Ramos (cell line): ENCODE measurements around the gene PHF21B.
"Not testable (repeated sequence)": the region's sequence is repeated elsewhere in the genome, so short reads cannot be mapped to it uniquely, and the experiment has no call there.

Experiments used
- in situ Hi-C: fragments of 300-500 bp; cut with MboI; formaldehyde crosslinking; loops from one replicate; pipeline ENCODE4 v1.14.3; 2022; ENCODE audit warnings: low sequenced_read_pairs; ENCODE audit not compliant: unreplicated experiment

The PHF21B gene

GRCh38 chr22:45009606-45010531 lies at the start of gene PHF21B:
PHF21B (minus strand) TSS chr22:45010005; CDS start chr22:45009549, 456 bp downstream.
- in situ Hi-C loops: no loop called here

- in situ Hi-C loops: no loop called here
These were observed 49.5 kb upstream of the PHF21B start for GRCh38 chr22:45059296-45059695.

GRCh38 chr22:45058622-45058912 lies 48.8 kb upstream of the PHF21B start:
- in situ Hi-C loops: no loop called here

GRCh38 chr22:45055936-45056335 lies 46.1 kb upstream of the PHF21B start:
- in situ Hi-C loops: no loop called here

GRCh38 chr22:45053571-45053970 lies 43.8 kb upstream of the PHF21B start:
- in situ Hi-C loops: no loop called here

GRCh38 chr22:45053094-45053493 lies 43.3 kb upstream of the PHF21B start:
- in situ Hi-C loops: no loop called here

DNA sequence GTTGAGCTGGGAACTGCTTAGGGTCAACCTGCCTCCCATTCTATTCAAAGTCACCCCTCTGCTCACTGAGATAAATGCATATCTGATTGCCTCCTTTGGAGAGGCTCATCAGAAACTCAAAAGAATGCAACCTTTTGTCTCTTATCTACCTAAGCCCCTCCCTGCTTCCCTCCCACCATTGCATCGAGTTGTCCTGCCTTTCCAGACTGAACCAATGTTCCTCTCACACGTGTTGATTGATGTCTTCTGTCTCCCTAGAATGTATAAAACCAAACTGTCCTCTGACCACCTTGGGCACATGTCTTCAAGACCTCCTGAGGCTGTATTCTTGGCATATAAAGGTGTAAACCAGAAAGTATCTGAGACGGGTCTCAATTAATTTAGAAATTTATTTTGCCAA lies 42.9 kb upstream of the PHF21B start:
- in situ Hi-C loops: not testable (repeated sequence)

GRCh38 chr22:45051946-45052345 lies 42.1 kb upstream of the PHF21B start:
- in situ Hi-C loops: no loop called here

GRCh38 chr22:45051419-45051818 lies 41.6 kb upstream of the PHF21B start:
- in situ Hi-C loops: no loop called here

- in situ Hi-C loops: no loop called here
These were observed 37.5 kb upstream of the PHF21B start for GRCh38 chr22:45047260-45047659.

GRCh38 chr22:45045208-45045607 lies 35.4 kb upstream of the PHF21B start:
- in situ Hi-C loops: no loop called here

DNA sequence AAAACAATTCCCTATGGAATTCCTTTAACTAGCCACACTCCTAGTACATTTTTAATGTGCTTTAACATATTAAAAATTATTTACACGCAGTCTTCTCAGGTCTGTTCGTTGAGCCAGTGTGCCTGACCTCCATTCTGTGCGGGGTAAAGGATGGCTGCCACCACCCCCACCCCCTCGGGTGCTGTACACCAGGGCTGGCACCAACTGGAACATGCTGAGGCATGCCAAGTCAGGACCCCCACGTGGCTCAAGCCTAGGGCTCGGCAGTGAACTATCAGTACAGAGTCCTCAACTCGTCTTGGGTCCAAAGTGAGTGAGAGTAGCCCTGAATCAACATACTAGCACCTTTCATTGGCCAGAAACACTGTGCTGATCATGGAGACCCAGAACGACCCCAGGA lies 32.5 kb upstream of the PHF21B start:
- in situ Hi-C loops: no loop called here

GRCh38 chr22:45039133-45039532 lies 29.3 kb upstream of the PHF21B start:
- in situ Hi-C loops: no loop called here

- in situ Hi-C loops: no loop called here
These were observed 26.3 kb upstream of the PHF21B start for GRCh38 chr22:45036154-45036553.

GRCh38 chr22:45034821-45035220 lies 25.0 kb upstream of the PHF21B start:
- in situ Hi-C loops: no loop called here

- in situ Hi-C loops: no loop called here
These were observed 24.4 kb upstream of the PHF21B start for GRCh38 chr22:45034156-45034555.

- in situ Hi-C loops: no loop called here
These were observed 23.3 kb upstream of the PHF21B start for GRCh38 chr22:45033136-45033535.

- in situ Hi-C loops: no loop called here
These were observed 22.0 kb upstream of the PHF21B start for GRCh38 chr22:45031629-45032403.

- in situ Hi-C loops: no loop called here
These were observed 19.7 kb upstream of the PHF21B start for GRCh38 chr22:45029501-45029900.

GRCh38 chr22:45026511-45026910 lies 16.7 kb upstream of the PHF21B start:
- in situ Hi-C loops: no loop called here

DNA sequence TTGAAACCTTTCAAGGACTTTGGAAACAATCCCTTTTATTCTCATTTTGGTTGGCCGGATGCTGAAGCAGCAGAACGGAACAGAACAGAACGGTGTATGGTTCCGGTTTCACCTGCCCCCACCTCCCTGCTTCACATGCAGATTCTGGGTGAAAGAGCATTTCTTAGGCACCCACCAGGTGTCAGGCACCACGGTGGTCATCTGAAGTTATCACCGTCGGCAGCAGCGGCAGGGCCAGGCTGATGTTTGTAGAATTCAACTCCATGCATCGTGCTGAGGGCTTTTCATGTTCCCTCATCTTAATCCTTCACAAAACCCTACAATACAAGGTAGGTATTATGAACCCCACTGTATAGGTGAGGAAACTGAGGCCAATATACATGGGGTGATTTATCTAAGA lies 13.6 kb upstream of the PHF21B start:
- in situ Hi-C loops: no loop called here
